Measurements from ENCODE around the gene GTF3A. TPM values are rescaled to one million over a fixed set of nuclear protein-coding genes. Genes with fewer than 3 reads are reported as not detected.

Gene GTF3A
- total RNA-seq, 1 donor from 2014 or later: 211 TPM

GRCh38 chr13:27403203-27403678, 21.2 kb upstream of the GTF3A start:
- no peak for DNase-seq
- intact Hi-C loops (cut with DNase I): loop anchor here (10.0 kb wide), 1 partner anchor 392 kb away; the partner anchor contains the start of gene GSX1
- ATAC-seq (ENCODE audit: poor library complexity): peak; percentile 66

- no peak for DNase-seq
- peak; percentile 22 for ATAC-seq (ENCODE audit: poor library complexity)
- intact Hi-C loops (cut with DNase I): loop anchor here (10.0 kb wide), 1 partner anchor 391 kb away; the partner anchor contains the start of gene GSX1
Observed at GRCh38 chr13:27403727-27404385, 20.6 kb upstream of the GTF3A start.

- no peak for ATAC-seq (ENCODE audit: poor library complexity)
- intact Hi-C loops (cut with DNase I): loop anchor here (10.0 kb wide), 1 partner anchor 390 kb away; the partner anchor contains the start of gene GSX1
- no peak for DNase-seq
Observed at GRCh38 chr13:27404680-27405079, 19.7 kb upstream of the GTF3A start.

- ATAC-seq (ENCODE audit: poor library complexity): no peak
- intact Hi-C loops (cut with DNase I): loop anchor here (10.0 kb wide), 1 partner anchor 389 kb away; the partner anchor contains the start of gene GSX1
- no peak for DNase-seq
Observed at GRCh38 chr13:27405546-27406134, 18.8 kb upstream of the GTF3A start.

- intact Hi-C loops (cut with DNase I): loop anchor here (10.0 kb wide), 1 partner anchor 388 kb away; the partner anchor contains the start of gene GSX1
- ATAC-seq (ENCODE audit: poor library complexity): peak; percentile 38
- no peak for DNase-seq
Observed at GRCh38 chr13:27406178-27406939, 18.1 kb upstream of the GTF3A start.

GRCh38 chr13:27408074-27408473, 16.3 kb upstream of the GTF3A start:
- intact Hi-C loops (cut with DNase I): loop anchor here (10.0 kb wide), 1 partner anchor 387 kb away; the partner anchor contains the start of gene GSX1
- no peak for DNase-seq
- no peak for ATAC-seq (ENCODE audit: poor library complexity)

- no peak for ATAC-seq (ENCODE audit: poor library complexity)
- intact Hi-C loops (cut with DNase I): loop anchor here (10.0 kb wide), 1 partner anchor 386 kb away; the partner anchor contains the start of gene GSX1
- DNase-seq: no peak
Observed at GRCh38 chr13:27409013-27409412, 15.4 kb upstream of the GTF3A start.

- ATAC-seq (ENCODE audit: poor library complexity) (no peak), DNase-seq (no peak)
- intact Hi-C loops (cut with DNase I): no loop called here
Observed at GRCh38 chr13:27411341-27411740, 13.1 kb upstream of the GTF3A start.

GRCh38 chr13:27415116-27415515, 9.3 kb upstream of the GTF3A start:
- intact Hi-C loops (cut with DNase I): no loop called here
- peak; percentile 80 for ATAC-seq (ENCODE audit: poor library complexity)

GRCh38 chr13:27419328-27419727, 5.1 kb upstream of the GTF3A start:
- intact Hi-C loops (cut with DNase I): no loop called here
- ATAC-seq (ENCODE audit: poor library complexity) (no peak), DNase-seq (no peak)

More at GRCh38 chr13:27415116-27415515, 9.3 kb upstream of the GTF3A start:
- DNase-seq: no peak

GRCh38 chr13:27421101-27421871, 3.1 kb upstream of the GTF3A start:
- ATAC-seq (ENCODE audit: poor library complexity) (no peak), DNase-seq (no peak)
- intact Hi-C loops (cut with DNase I): loop anchor here (10.0 kb wide), 1 partner anchor 204 kb away; the partner anchor contains the start of genes LNX2 and POLR1D

GRCh38 chr13:27423333-27423732, 1.1 kb upstream of the GTF3A start:
- ATAC-seq (ENCODE audit: poor library complexity): no peak
- no peak for DNase-seq
- intact Hi-C loops (cut with DNase I): loop anchor here (10.0 kb wide), 1 partner anchor 201 kb away; the partner anchor contains the start of genes LNX2 and POLR1D

- ATAC-seq (ENCODE audit: poor library complexity): no peak
- intact Hi-C loops (cut with DNase I): loop anchor here (10.0 kb wide), 1 partner anchor 199 kb away; the partner anchor contains the start of genes LNX2 and POLR1D
Observed at GRCh38 chr13:27425158-27425917, 919 bp downstream of the GTF3A start.

GRCh38 chr13:27425918-27426630, 1.7 kb downstream of the GTF3A start:
- ATAC-seq (ENCODE audit: poor library complexity): peak; percentile 72
- intact Hi-C loops (cut with DNase I): loop anchor here (10.0 kb wide), 1 partner anchor 199 kb away; the partner anchor contains the start of genes LNX2 and POLR1D
- peak; percentile 85 for DNase-seq

More at GRCh38 chr13:27425158-27425917, 919 bp downstream of the GTF3A start:
- no peak for DNase-seq

GRCh38 chr13:27427641-27428040, 3.2 kb downstream of the GTF3A start:
- intact Hi-C loops (cut with DNase I): loop anchor here (10.0 kb wide), 1 partner anchor 197 kb away; the partner anchor contains the start of genes LNX2 and POLR1D
- DNase-seq: no peak

GRCh38 chr13:27428160-27428559, 3.7 kb downstream of the GTF3A start:
- intact Hi-C loops (cut with DNase I): loop anchor here (10.0 kb wide), 1 partner anchor 197 kb away; the partner anchor contains the start of genes LNX2 and POLR1D
- no peak for DNase-seq

More at GRCh38 chr13:27427641-27428040, 3.2 kb downstream of the GTF3A start:
- no peak for ATAC-seq (ENCODE audit: poor library complexity)

More at GRCh38 chr13:27428160-27428559, 3.7 kb downstream of the GTF3A start:
- ATAC-seq (ENCODE audit: poor library complexity): no peak

Data from Right ventricle myocardium superior (tissue), 1 donor.